ENCODE data around the gene ELP1.

- TF ChIP-seq CTCF (conservative IDR thresholded peaks at IDR 0.05; ENCODE audit: low read depth, low read length) = no peak
- TF ChIP-seq MAFK (IDR thresholded peaks at IDR 0.05; ENCODE audit: low read depth, low read length) = no peak
- no peak for TF ChIP-seq POLR2A (IDR thresholded peaks at IDR 0.05; ENCODE audit: low read depth, low read length)
- no peak for TF ChIP-seq SMC3 (IDR thresholded peaks at IDR 0.05; ENCODE audit: low read depth, low read length)
- TF ChIP-seq BHLHE40 (IDR thresholded peaks at IDR 0.05; ENCODE audit: low read depth, low read length) = no peak
- no peak for TF ChIP-seq ELK1 (IDR thresholded peaks at IDR 0.05; ENCODE audit: borderline replicate concordance, low read depth, low read length)
- TF ChIP-seq RFX5 (IDR thresholded peaks at IDR 0.05; ENCODE audit: low read depth, low read length) = no peak
- TF ChIP-seq MXI1 (IDR thresholded peaks at IDR 0.05; ENCODE audit: borderline replicate concordance, low read depth, low read length) = no peak
- TF ChIP-seq CEBPB (IDR thresholded peaks at IDR 0.05; ENCODE audit: low read depth, low read length) = no peak
- TF ChIP-seq CHD1 (IDR thresholded peaks at IDR 0.05; ENCODE audit: low read depth, low read length) = no peak
- TF ChIP-seq RAD21 (IDR thresholded peaks at IDR 0.05; ENCODE audit: low read length) = no peak
- TF ChIP-seq USF2 (IDR thresholded peaks at IDR 0.05; ENCODE audit: low read depth, low read length) = no peak
- no peak for TF ChIP-seq FOS (IDR thresholded peaks at IDR 0.05; ENCODE audit: low read depth, low read length)
- no peak for TF ChIP-seq RCOR1 (IDR thresholded peaks at IDR 0.05; ENCODE audit: insufficient replicate concordance, low read length)
These were observed 81.8 kb downstream of the ELP1 start for GRCh38 chr9:108852079-108852478.
